ENCODE data around the gene LPAR1.

The LPAR1 gene

GRCh38 chr9:110898866-110899265 lies 139.4 kb downstream of the LPAR1 start:
- DNase-seq (ENCODE audit: extremely low read depth, insufficient read length) = no peak
- TF ChIP-seq CTCF (IDR thresholded peaks at IDR 0.05; ENCODE audit: insufficient read depth, low read length, poor library complexity, severe bottlenecking) = no peak
- H3K27me3 ChIP-seq (replicated peaks; ENCODE audit: control insufficient read depth, insufficient read depth, low read length) = no peaks in the 10 kb centered on the region

GRCh38 chr9:110898358-110898757 lies 139.9 kb downstream of the LPAR1 start:
- no peak for DNase-seq (ENCODE audit: extremely low read depth, insufficient read length)
- TF ChIP-seq CTCF (IDR thresholded peaks at IDR 0.05; ENCODE audit: insufficient read depth, low read length, poor library complexity, severe bottlenecking) = no peak
- no peak overlapping the region for H3K4me3 ChIP-seq (replicated peaks; ENCODE audit: low read depth, low read length)
- no peaks in the 10 kb centered on the region for H3K27me3 ChIP-seq (replicated peaks; ENCODE audit: control insufficient read depth, insufficient read depth, low read length)
- H3K36me3 ChIP-seq (ENCODE audit: control insufficient read depth, insufficient read depth, low read length) = no peaks in the 10 kb centered on the region

More at GRCh38 chr9:110898866-110899265, 139.4 kb downstream of the LPAR1 start:
- Histone ChIP-seq H3K36me3 (ENCODE audit: control insufficient read depth, insufficient read depth, low read length) (no peaks in the 10 kb centered on the region), H3K4me3 (replicated peaks; ENCODE audit: low read depth, low read length) (no peak overlapping the region)

- DNase-seq (ENCODE audit: extremely low read depth, insufficient read length) = no peak
- no peak for TF ChIP-seq CTCF (IDR thresholded peaks at IDR 0.05; ENCODE audit: insufficient read depth, low read length, poor library complexity, severe bottlenecking)
- no peaks in the 10 kb centered on the region for H3K36me3 ChIP-seq (ENCODE audit: control insufficient read depth, insufficient read depth, low read length)
- no peak overlapping the region for H3K4me3 ChIP-seq (replicated peaks; ENCODE audit: low read depth, low read length)
- H3K27me3 ChIP-seq (replicated peaks; ENCODE audit: control insufficient read depth, insufficient read depth, low read length) = no peaks in the 10 kb centered on the region
Measured at GRCh38 chr9:110897943-110898342, 140.3 kb downstream of the LPAR1 start.

GRCh38 chr9:110895147-110895905 lies 142.9 kb downstream of the LPAR1 start:
- DNase-seq (ENCODE audit: extremely low read depth, insufficient read length) = no peak
- Histone ChIP-seq H3K27me3 (replicated peaks; ENCODE audit: control insufficient read depth, insufficient read depth, low read length) (no peaks in the 10 kb centered on the region), H3K4me3 (replicated peaks; ENCODE audit: low read depth, low read length) (no peak overlapping the region), H3K36me3 (ENCODE audit: control insufficient read depth, insufficient read depth, low read length) (no peaks in the 10 kb centered on the region)
- TF ChIP-seq CTCF (IDR thresholded peaks at IDR 0.05; ENCODE audit: insufficient read depth, low read length, poor library complexity, severe bottlenecking) = no peak

- Histone ChIP-seq H3K27me3 (replicated peaks; ENCODE audit: control insufficient read depth, insufficient read depth, low read length) (no peaks in the 10 kb centered on the region), H3K4me3 (replicated peaks; ENCODE audit: low read depth, low read length) (no peak overlapping the region), H3K36me3 (ENCODE audit: control insufficient read depth, insufficient read depth, low read length) (no peaks in the 10 kb centered on the region)
- no peak for TF ChIP-seq CTCF (IDR thresholded peaks at IDR 0.05; ENCODE audit: insufficient read depth, low read length, poor library complexity, severe bottlenecking)
- DNase-seq (ENCODE audit: extremely low read depth, insufficient read length) = no peak
Measured at GRCh38 chr9:110894731-110895130, 143.5 kb downstream of the LPAR1 start.

All from GM06990 (cell line).